Natural killer cell (primary cell): Measurements from ENCODE around the gene LUZP1. TPM values are rescaled to one million over a fixed set of nuclear protein-coding genes. Genes with fewer than 3 reads are reported as not detected.
A peak's percentile ranks its signal among the peaks of the same experiment; 100 is the strongest.

Experiments
- ATAC-seq, 3 donors: fragments of 150-1000 bp in 2 of 3; fragments of 200-7000 bp in 1 of 3; cut with Tn5 transposase; 1 replicate in 1 of 3; 2 replicates in 2 of 3; pipeline ENCODE4 v1.10.0; 2021; ENCODE audit warnings: mild to moderate bottlenecking in 2 of 3, moderate library complexity in 2 of 3
- DNase-seq, 2 donors: peaks; one replicate each; pipeline versions ENCODE4 v3.0.0 to v3.0.0-alpha.2; 2013 to 2021; ENCODE audit warnings: mixed read lengths in 1 of 2
- H3K27ac ChIP-seq: one replicate; pipeline ENCODE4 v1.5.1; 2013; ENCODE audit warnings: mild to moderate bottlenecking, low read length
- H3K27me3 ChIP-seq: one replicate; pipeline ENCODE4 v1.6.1; 2013; ENCODE audit warnings: low read length; ENCODE audit not compliant: control insufficient read depth, insufficient read depth
- H3K36me3 ChIP-seq: one replicate; pipeline ENCODE4 v1.6.1; 2013; ENCODE audit warnings: low read length; ENCODE audit not compliant: control insufficient read depth, insufficient read depth
- H3K4me1 ChIP-seq: one replicate; pipeline ENCODE4 v1.6.1; 2013; ENCODE audit warnings: low read length; ENCODE audit not compliant: control insufficient read depth, insufficient read depth
- H3K4me3 ChIP-seq: one replicate; pipeline ENCODE4 v1.5.1; 2013; ENCODE audit warnings: low read length
- H3K9me3 ChIP-seq: one replicate; pipeline ENCODE4 v1.6.1; 2013; ENCODE audit warnings: low read length; ENCODE audit not compliant: control insufficient read depth, insufficient read depth
- H3K27ac Mint-ChIP-seq, 2 donors: one replicate each; pipeline ENCODE4 v1.8.0; 2022; ENCODE audit warnings: mild to moderate bottlenecking in 2 of 2, mixed read lengths in 2 of 2, moderate library complexity in 1 of 2
- H3K27me3 Mint-ChIP-seq, 2 donors: one replicate each; pipeline ENCODE4 v1.8.0; 2022; ENCODE audit warnings: low read depth in 2 of 2, mixed read lengths in 2 of 2
- H3K36me3 Mint-ChIP-seq: one replicate; pipeline ENCODE4 v1.8.0; 2022; ENCODE audit warnings: mixed read lengths
- H3K4me1 Mint-ChIP-seq, 2 donors: one replicate each; pipeline ENCODE4 v1.8.0; 2022; ENCODE audit warnings: mixed read lengths in 2 of 2
- H3K4me3 Mint-ChIP-seq: one replicate; pipeline ENCODE4 v1.8.0; 2022; ENCODE audit warnings: mild to moderate bottlenecking, moderate library complexity, mixed read lengths
- H3K9me3 Mint-ChIP-seq, 2 donors: one replicate each; pipeline ENCODE4 v1.8.0; 2022; ENCODE audit warnings: mixed read lengths in 2 of 2
- CTCF ChIP-seq: fragments of 200-600 bp; IDR thresholded peaks from one replicate; pipeline ENCODE4 v1.8.0; 2022; ENCODE audit warnings: antibody characterized with exemption
- whole genome bisulfite sequencing: methylation state at CpG from one replicate; pipeline ENCODE4 v1.1.7; 2013; ENCODE audit warnings: missing lambda C conversion rate; ENCODE audit not compliant: insufficient coverage; 5-methylcytosine and 5-hydroxymethylcytosine counted together
- intact Hi-C: fragments of 100-400 bp; cut with micrococcal nuclease; formaldehyde crosslinking; loops from one replicate; pipeline ENCODE4 v1.14.2; 2022
- total RNA-seq, 4 donors: library from RNA; stranded (reverse); fragments of 120-200 nt in 1 of 4; gene quantifications; one replicate each; pipeline versions ENCODE4 v1.2.3 to v1.2.4, GENCODE V29; 2013 to 2022

Gene LUZP1
- total RNA-seq, 3 donors from 2014 or later (not counting 1 experiment from before 2014, with no cell fraction given): 37.0 to 49.4 (median 39.6) TPM

DNA sequence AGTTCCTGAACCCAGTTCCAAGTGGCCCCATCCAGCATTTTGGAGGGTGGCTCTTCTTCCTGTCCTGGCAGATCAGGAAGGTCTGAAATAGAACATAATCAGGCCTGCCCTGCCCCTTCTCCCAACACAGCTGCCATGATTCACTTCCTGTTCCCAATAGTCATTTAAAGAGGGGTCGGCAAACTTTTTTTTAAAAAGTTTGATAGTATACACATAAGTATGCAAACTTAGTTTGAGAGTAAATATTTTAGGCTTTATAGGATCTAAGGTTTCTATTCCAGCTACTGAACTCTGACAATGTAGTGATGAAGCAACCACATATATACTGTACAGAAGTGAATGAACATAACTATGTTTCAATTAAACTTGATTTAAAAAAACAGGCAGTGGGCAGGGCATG is 66.4 kb downstream of the LUZP1 start:
- no peak for TF ChIP-seq CTCF
- Histone ChIP-seq H3K4me1 (peaks cover 32% of the 10 kb centered on the region), H3K27me3 (no peaks in the 10 kb centered on the region), H3K9me3 (no peaks in the 10 kb centered on the region), H3K27ac (peak overlapping the region; percentile 83), H3K4me3 (no peak overlapping the region), H3K36me3 (no peaks in the 10 kb centered on the region)
- DNase-seq (no peak), ATAC-seq (no peak)
- Mint-ChIP-seq H3K27ac (peak overlapping the region; percentile 94 to 95), H3K9me3 (no peaks in the 10 kb centered on the region), H3K36me3 (no peaks in the 10 kb centered on the region), H3K4me1 (peaks cover 79% of the 10 kb centered on the region in 2 donors), H3K27me3 (no peaks in the 10 kb centered on the region), H3K4me3 (peak overlapping the region; percentile 13)
- no CpG with 5 or more reads among the region's 1 CpG for WGBS
- intact Hi-C loops: no loop called here

DNA sequence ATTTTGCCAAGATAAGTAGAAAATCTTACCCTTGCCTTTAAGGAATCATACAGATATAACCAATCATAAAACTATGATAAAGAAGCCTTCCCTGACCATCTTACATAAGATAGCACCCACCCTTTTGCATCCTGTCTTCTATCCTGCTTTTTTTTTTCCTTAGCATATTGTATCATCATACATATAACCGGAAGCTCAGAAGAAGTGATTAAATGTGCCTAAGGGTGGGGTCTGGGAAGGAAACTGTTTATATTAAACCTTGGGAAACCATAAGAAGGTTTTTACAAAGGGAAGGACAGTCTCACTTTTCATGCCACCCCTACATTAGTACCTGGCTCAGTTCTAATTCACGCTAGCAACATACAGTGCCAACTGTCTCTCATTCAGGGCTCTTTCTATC is 66.8 kb downstream of the LUZP1 start:
- H3K9me3 ChIP-seq: no peaks in the 10 kb centered on the region
- no peak for TF ChIP-seq CTCF
- H3K4me3 Mint-ChIP-seq: no peak overlapping the region
- H3K36me3 Mint-ChIP-seq: no peaks in the 10 kb centered on the region
- DNase-seq: no peak
- H3K27me3 Mint-ChIP-seq: no peaks in the 10 kb centered on the region
- intact Hi-C loops: no loop called here
- H3K27me3 ChIP-seq: no peaks in the 10 kb centered on the region
- no peak overlapping the region for H3K4me3 ChIP-seq
- ATAC-seq: no peak
- H3K27ac Mint-ChIP-seq: peak overlapping the region; percentile 94 to 95
- WGBS: 100% methylated on average over 1 of the region's 2 CpGs
- no peaks in the 10 kb centered on the region for H3K36me3 ChIP-seq
- H3K4me1 Mint-ChIP-seq: peaks cover 75 to 76% of the 10 kb centered on the region in 2 donors
- no peaks in the 10 kb centered on the region for H3K9me3 Mint-ChIP-seq
- peaks cover 32% of the 10 kb centered on the region for H3K4me1 ChIP-seq
- no peak overlapping the region for H3K27ac ChIP-seq

DNA sequence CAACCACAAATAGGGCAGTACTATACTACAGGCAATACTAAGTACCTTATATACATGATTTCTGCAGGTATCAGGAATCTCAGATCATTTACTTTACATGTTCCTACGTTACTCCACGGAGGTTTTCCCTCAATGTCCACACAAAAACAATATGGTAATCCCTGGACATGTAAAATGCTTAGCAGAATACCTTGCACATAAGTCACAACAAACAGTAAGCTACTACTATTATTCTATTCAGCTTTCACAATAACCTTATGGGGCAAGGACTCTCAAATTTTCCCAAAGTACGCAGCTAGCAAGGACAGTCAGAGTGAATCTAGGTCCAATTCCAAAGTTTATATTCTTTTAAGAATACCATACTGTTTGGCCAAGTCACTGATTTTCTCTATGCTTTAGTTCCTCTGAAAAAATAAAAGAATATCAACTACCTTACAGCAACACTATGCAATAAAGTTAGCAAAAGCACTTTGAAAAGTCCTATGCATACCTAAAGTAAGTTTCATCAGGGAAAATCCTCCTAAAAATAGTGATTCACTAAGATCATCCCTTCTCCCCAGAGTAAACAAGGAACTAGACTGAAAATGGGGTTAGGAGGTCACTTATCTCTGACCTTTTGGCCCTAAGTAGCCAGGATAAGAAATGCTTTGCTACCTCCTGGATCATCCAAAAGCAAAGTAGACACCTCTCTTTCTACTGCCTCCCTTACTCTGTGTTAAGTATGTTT is 67.4 kb downstream of the LUZP1 start:
- DNase-seq (no peak), ATAC-seq (no peak)
- intact Hi-C loops: no loop called here
- Histone ChIP-seq H3K4me3 (no peak overlapping the region), H3K27me3 (no peaks in the 10 kb centered on the region), H3K9me3 (no peaks in the 10 kb centered on the region), H3K36me3 (no peaks in the 10 kb centered on the region), H3K27ac (no peak overlapping the region), H3K4me1 (peaks cover 32% of the 10 kb centered on the region)
- no peaks in the 10 kb centered on the region for H3K27me3 Mint-ChIP-seq
- no peaks in the 10 kb centered on the region for H3K36me3 Mint-ChIP-seq
- TF ChIP-seq CTCF: no peak
- 95% methylated on average over 3 of the region's 3 CpGs for WGBS
- peak overlapping the region; percentile 94 to 95 for H3K27ac Mint-ChIP-seq
- H3K4me1 Mint-ChIP-seq: peaks cover 70 to 71% of the 10 kb centered on the region in 2 donors
- no peak overlapping the region for H3K4me3 Mint-ChIP-seq
- H3K9me3 Mint-ChIP-seq: no peaks in the 10 kb centered on the region
